ENCODE measurements around the gene SPAG9. TPM values are rescaled to one million over a fixed set of nuclear protein-coding genes. Genes with fewer than 3 reads are reported as not detected.
A peak's percentile ranks its signal among the peaks of the same experiment; 100 is the strongest.

Gene SPAG9
- polyA plus RNA-seq, 12 donors = 59.7 to 126 (median 80.5) TPM

- no peak for DNase-seq
Observed at GRCh38 chr17:51050291-51051033, 70.2 kb downstream of the SPAG9 start.

GRCh38 chr17:51046514-51047384 lies 73.9 kb downstream of the SPAG9 start:
- DNase-seq = peak; percentile 92

DNA sequence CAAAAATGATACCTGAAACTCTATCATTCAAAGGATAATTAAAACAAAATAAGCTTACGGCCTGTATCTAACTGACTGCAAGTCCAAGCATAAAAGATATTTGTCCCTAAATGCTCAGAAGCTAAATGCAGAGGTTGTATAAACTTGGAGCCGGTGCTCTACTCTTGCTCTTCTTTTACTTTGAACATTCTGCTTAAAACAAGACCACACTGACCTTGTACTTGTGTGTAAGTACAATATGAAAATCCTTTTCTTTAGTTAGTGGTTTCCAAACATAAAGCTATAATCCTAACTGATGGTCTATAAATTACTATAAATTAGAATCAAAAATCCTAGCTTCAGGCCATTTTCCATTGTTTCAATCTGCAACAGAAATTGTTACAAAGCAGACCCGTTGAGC lies 74.6 kb downstream of the SPAG9 start:
- no peak for DNase-seq

GRCh38 chr17:51045621-51046020 lies 75.0 kb downstream of the SPAG9 start:
- no peak for DNase-seq

GRCh38 chr17:51044976-51045375 lies 75.7 kb downstream of the SPAG9 start:
- DNase-seq = no peak

GRCh38 chr17:51036084-51036483 lies 84.6 kb downstream of the SPAG9 start:
- no peak for DNase-seq

GRCh38 chr17:51035431-51035830 lies 85.2 kb downstream of the SPAG9 start:
- DNase-seq = peak; percentile 52

DNA sequence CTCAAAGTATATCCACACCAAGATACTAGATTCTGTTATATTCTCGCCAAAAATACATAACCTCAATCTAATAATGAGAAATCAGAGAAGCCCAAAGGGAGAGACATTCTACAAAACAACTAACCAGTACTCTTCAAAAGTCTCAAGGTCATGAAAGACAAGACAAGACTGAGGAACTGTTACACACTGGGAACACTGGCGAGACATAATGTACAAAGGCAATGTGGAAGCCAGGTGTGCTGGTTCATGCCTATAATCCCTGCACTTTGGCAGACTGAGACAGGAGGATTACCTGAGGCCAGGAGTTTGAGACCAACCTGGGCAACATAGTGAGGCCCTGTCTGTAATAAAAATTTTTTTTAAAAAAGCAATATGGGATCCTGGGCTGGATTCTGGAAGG lies 85.9 kb downstream of the SPAG9 start:
- no peak for DNase-seq

DNA sequence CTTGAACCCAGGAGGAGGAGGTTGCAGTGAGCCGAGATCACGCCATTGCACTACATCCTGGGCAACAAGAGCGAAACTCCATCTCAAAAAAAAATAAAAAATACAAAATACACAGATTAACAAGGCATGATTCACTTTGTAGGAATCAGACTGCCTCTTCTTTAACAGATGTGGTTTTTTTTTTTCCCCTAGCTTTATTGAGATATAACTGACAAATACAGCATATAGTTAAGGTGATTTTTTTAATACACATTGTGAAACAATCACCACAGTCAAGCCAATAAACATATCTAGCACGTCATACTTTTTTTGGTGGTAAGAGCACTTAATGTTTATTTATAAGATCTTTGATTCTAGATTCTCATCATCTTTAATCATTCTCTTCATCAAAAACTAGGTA lies 87.8 kb downstream of the SPAG9 start:
- no peak for DNase-seq

- no peak for DNase-seq
Observed at GRCh38 chr17:51029568-51030463, 90.9 kb downstream of the SPAG9 start.

- DNase-seq = no peak
Observed at GRCh38 chr17:51029142-51029541, 91.5 kb downstream of the SPAG9 start.

- no peak for DNase-seq
Observed at GRCh38 chr17:51028176-51028863, 92.3 kb downstream of the SPAG9 start.

- no peak for DNase-seq
Observed at GRCh38 chr17:51018541-51018940, 102.1 kb downstream of the SPAG9 start.

DNA sequence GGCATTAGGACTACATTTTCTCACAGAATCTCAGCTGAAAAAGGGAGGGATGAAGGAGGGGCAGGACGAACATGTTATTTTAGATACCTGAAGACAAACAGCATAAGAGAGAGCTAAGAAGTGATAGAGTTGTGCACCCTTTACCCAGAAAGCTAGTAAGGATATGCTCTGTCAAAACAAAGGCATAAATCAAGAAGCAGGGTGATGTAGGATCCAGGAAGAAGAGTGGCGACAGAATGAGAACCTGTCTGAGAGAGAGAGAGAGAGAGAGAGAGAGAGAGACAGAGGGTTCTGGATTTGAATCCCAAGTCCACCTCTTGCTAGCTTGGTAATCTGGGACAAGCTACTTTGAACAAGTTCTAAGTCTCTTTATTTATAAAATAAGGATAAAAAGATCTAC lies 103.4 kb downstream of the SPAG9 start:
- no peak for DNase-seq

- DNase-seq = no peak
Observed at GRCh38 chr17:51016099-51016498, 104.6 kb downstream of the SPAG9 start.

DNA sequence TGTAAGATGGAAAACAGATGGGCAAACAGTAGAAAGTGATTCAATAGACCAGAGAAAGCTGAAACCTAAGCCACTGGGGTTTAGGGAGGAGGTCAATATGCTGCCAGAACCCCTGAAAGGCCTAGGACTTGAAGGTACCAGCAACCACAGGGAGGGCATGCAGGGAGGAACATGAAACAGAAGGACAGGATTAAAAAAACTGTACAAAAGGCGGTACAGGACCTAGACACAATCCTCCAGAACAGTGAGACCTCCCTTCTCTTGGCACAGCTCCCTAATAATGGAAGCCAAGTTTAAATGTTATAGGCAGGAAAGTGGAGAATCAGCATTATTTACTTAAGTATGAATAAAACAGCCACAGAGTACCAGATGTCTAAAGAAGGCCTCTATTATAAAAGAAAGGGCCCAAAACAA lies 105.5 kb downstream of the SPAG9 start:
- peak; percentile 83 for DNase-seq

GRCh38 chr17:51014129-51014528 lies 106.5 kb downstream of the SPAG9 start:
- no peak for DNase-seq

DNA sequence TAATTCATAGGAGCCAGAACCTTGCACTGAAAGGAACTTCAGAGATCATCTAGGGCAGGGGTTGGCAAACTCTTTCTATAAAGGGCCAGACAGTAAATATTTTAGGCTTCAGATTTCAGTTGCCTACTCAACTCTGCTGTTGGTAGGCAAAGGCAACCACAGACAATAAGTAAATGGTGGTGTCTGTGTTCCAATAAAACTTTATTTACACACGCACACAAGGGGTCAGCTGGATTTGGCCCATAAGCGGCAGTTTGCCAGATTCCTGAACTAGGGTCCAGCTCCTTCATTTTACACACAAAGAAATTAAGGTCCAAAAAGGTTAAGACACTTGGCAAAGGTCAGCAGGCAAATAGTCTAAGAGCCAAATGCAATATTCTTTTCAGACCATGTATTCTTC lies 107.3 kb downstream of the SPAG9 start:
- DNase-seq = no peak

DNA sequence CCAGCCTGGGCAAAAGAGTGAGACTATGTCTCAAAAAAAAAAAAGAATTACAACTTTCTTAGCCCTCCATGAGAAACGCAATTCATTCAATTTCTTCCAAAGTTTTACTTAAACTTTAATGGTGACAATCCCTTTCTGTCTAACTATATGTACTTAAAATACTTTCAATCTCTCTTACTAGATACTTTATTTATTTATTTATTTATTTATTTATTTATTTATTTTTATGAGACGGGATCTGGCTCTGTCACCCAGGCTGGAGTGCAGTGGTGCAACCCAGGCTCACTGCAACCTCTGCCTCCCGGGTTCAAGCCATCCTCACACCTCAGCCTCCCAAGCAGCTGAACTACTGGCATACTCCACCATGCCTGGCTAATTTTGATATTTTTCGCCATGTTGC lies 108.1 kb downstream of the SPAG9 start:
- no peak for DNase-seq

- no peak for DNase-seq
Observed at GRCh38 chr17:51010173-51010675, 110.4 kb downstream of the SPAG9 start.

GRCh38 chr17:51006601-51007000 lies 114.1 kb downstream of the SPAG9 start:
- no peak for DNase-seq
